ENCODE results near the gene ATXN2. TPM values are rescaled to one million over a fixed set of nuclear protein-coding genes. Genes with fewer than 3 reads are reported as not detected.

Gene ATXN2
- total and polyA plus RNA-seq, 2 of the 4 experiments (the other 2 are of a cell fraction), result 12.4 to 66.5 TPM

- peak overlapping the region; percentile 1; the same call in 1 of the 2 replicates for H3K23ac ChIP-seq (ENCODE audit: low read depth, low read length)
- H2BK20ac ChIP-seq (ENCODE audit: low read depth, low read length), result no peak overlapping the region
- ChIA-PET CTCF (interaction anchor here (1.1 to 2.3 kb wide), 2 partner anchors 16 to 38 kb away, joined by 3 to 8 read pairs; no protein-coding TSS in a partner anchor), POLR2A (ENCODE audit: unreplicated experiment) (no interaction called here)
- peaks cover 59% of the 10 kb centered on the region for H4K20me1 ChIP-seq (ENCODE audit: insufficient read depth, low read length)
- H4K5ac ChIP-seq (ENCODE audit: low read depth, low read length), result no peak overlapping the region
- no peak overlapping the region for H2BK15ac ChIP-seq (ENCODE audit: low read depth, low read length)
- no peak overlapping the region for H3K9ac ChIP-seq (ENCODE audit: low read depth, low read length)
- peak overlapping the region; percentile 13; the same call in 1 of the 2 replicates for H3K27ac ChIP-seq (ENCODE audit: insufficient read depth, low read length)
- in situ Hi-C loops (cut with MboI; ENCODE audit: low sequenced_read_pairs), result no loop called here
- intact Hi-C loops (cut with micrococcal nuclease), result no loop called here
- BruUV-seq (replicated peaks), result no TSS peak
- no peak overlapping the region for H3K18ac ChIP-seq (ENCODE audit: low read depth, low read length)
- no peak overlapping the region for H4K91ac ChIP-seq (ENCODE audit: insufficient read depth, low read depth, low read length)
- TF ChIP-seq CEBPB (IDR thresholded peaks at IDR 0.05; ENCODE audit: low read depth, low read length) (0 out of 2 replicates have a peak, but pooled peaks have one; percentile 3), NFE2L2 (IDR thresholded peaks at IDR 0.05; ENCODE audit: low read depth, low read length) (no peak), BHLHE40 (IDR thresholded peaks at IDR 0.05; ENCODE audit: low read depth, low read length) (peak; percentile 60)
- no peak overlapping the region for H3K4me2 ChIP-seq (ENCODE audit: low read depth, low read length)
- H3K9me3 ChIP-seq (ENCODE audit: control insufficient read depth, insufficient read depth, low read length), result no peaks in the 10 kb centered on the region
- ATAC-seq (ENCODE audit: low read depth) (peak; percentile 44), DNase-seq (peak; percentile 77)
- H2AK5ac ChIP-seq (ENCODE audit: low read depth, low read length), result peak overlapping the region; percentile 81
- H3K79me1 ChIP-seq (ENCODE audit: low read depth in 1 of 2, low read length in 2 of 2), result peaks cover 21 to 78% of the 10 kb centered on the region in 2 experiments; a peak in 3 of 4 replicates
- no peak overlapping the region for H2BK120ac ChIP-seq (ENCODE audit: low read depth, low read length)
- no peaks in the 10 kb centered on the region for H3K27me3 ChIP-seq (ENCODE audit: control insufficient read depth, insufficient read depth, low read length)
- peak overlapping the region; percentile 74 for H3K4ac ChIP-seq (ENCODE audit: low read depth, low read length)
- H2BK5ac ChIP-seq (ENCODE audit: low read depth, low read length, poor library complexity, severe bottlenecking), result peak overlapping the region; percentile 52
- peak overlapping the region; percentile 54 for H2AFZ ChIP-seq (replicated peaks; ENCODE audit: low read length, poor library complexity)
- peaks cover 2% of the 10 kb centered on the region for H3K36me3 ChIP-seq (ENCODE audit: control insufficient read depth, insufficient read depth, low read length)
- no peak overlapping the region for H4K8ac ChIP-seq (ENCODE audit: low read depth in 2 of 2, low read length in 2 of 2)
- H3K14ac ChIP-seq (replicated peaks; ENCODE audit: low read depth, low read length), result 0 out of 2 replicates have a peak overlapping the region, but pooled peaks have one; percentile 11
- no CpG with 5 or more reads among the region's 12 CpGs for WGBS, 2 experiments (ENCODE audit: extremely low coverage in 2 of 2, insufficient read length in 1 of 2)
- H3K4me1 ChIP-seq (ENCODE audit: control insufficient read depth, insufficient read depth, low read length), result peaks cover 33% of the 10 kb centered on the region
- no peak overlapping the region for H3K56ac ChIP-seq (ENCODE audit: extremely low read depth, insufficient read depth, low read length)
- dilution Hi-C loops (cut with HindIII; ENCODE audit: low sequenced_read_pairs, unreplicated experiment), result no loop called here
- peak overlapping the region; percentile 19 for H2AK9ac ChIP-seq (replicated peaks; ENCODE audit: low read depth, low read length, poor library complexity)
- peaks cover 29% of the 10 kb centered on the region for H3K9me1 ChIP-seq (ENCODE audit: insufficient read depth, low read length)
- no peak overlapping the region for H3K4me3 ChIP-seq (ENCODE audit: insufficient read depth, low read depth, low read length)
These were observed 185.6 kb downstream of the ATXN2 start for GRCh38 chr12:111413442-111414086.
